ENCODE results near the gene PATZ1.

DNA sequence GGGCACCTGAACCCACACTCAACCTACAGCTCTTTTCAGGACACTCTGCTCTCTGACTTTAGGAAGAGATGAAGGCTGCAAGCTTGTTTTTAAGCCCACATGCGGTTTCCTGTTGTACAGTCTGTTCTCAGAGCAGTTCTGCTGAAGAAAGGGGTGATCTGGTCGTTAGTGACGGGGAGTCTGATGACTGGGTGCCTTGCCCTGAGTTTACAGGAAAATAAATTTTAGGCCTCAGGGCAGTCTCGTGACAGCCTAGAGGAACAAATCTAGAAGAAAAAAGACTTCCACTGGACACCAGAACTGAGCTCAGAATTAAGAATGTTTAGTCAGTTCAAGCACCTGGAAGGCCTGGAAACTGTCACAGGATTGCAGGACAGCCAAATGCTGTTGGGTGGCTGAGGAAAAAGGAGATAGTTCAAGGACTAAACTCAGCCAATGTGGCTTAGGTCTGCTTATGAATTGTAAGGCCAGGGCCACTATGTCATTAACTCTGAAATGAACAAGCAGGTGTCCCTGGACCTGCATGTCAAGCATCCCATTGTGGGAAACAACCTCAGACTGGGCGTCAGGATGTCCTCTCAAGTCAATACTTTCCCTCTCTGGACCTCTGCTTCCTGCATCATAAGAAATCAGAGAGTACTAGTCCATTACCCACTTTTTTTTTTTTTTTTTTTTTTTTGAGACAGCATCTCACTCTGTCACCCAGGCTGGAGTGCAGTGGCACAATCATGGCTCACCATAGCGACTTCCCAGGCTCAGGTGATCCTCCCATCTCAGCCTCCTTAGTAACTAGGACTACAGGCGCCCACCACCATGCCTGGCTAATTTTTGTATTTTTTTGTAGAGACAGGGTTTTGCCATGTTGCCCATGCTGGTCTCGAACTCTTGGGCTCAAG, 59.5 kb downstream of the PATZ1 start:
- TF ChIP-seq POLR2A (IDR thresholded peaks at IDR 0.05; ENCODE audit: low read length) (no peak), GATA1 (IDR thresholded peaks at IDR 0.05; ENCODE audit: low read depth, low read length) (no peak)

All from erythroblast (primary cell).